ENCODE measurements around the gene CKS2.
"Not testable (repeated sequence)": the region's sequence is repeated elsewhere in the genome, so short reads cannot be mapped to it uniquely, and the experiment has no call there.

CKS2 gene

DNA sequence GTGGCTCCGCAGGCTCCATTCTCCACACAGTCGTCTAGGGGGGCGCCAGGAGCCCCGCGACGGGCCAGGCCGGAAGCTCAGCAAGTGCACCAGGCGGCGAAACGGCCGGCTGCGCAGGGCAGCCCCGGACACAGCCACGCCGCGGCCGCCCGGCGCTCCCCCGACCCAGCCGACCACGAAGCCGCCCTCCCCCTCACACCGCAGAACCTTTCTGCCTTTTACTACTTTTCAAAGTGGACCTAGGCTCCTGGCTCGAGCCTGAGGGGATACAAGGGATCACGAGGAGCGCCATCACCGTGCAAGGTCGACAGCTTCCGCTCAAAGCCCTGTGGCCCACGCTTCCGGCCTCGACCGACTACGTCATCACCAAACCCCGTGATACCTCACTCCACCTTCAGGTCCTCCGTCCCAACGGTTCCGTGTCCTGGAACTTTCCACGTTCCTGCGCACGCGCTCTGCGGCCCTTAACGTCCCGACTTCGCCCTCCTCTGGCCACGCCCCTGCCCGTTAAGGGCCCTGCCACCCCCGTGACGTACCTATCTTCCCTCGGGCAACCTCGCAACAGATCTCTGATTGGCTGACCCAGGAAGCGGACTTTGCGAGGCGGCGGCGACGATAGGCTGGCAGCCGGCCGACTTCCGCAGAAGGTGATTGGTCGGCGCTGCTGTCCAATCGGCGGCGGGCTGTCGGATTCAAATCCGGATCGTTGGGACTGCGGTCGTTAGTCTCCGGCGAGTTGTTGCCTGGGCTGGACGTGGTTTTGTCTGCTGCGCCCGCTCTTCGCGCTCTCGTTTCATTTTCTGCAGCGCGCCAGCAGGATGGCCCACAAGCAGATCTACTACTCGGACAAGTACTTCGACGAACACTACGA is at the start of gene CKS2:
CKS2 (plus strand) TSS at position 721 of the 871 bp plus-strand sequence; CDS start at position 819, 98 bp downstream.
- Mint-ChIP-seq H3K27me3 (no peaks in the 10 kb centered on the region), H3K36me3 (ENCODE audit: low read depth) (peaks cover 27% of the 10 kb centered on the region), H3K27ac (peak within 1 kb of the TSS; percentile 97), H3K4me3 (peak within 1 kb of the TSS; percentile 90), H3K4me1 (ENCODE audit: low read depth) (peaks cover 17% of the 10 kb centered on the region), H3K9me3 (no peaks in the 10 kb centered on the region)
- intact Hi-C loops (cut with micrococcal nuclease) = no loop called here

GRCh38 chr9:89273528-89274279 is 37.3 kb upstream of the CKS2 start:
- Mint-ChIP-seq H3K4me1 (ENCODE audit: low read depth) (no peaks in the 10 kb centered on the region), H3K27me3 (peaks cover 13% of the 10 kb centered on the region), H3K9me3 (peaks cover 41% of the 10 kb centered on the region), H3K4me3 (no peak overlapping the region), H3K27ac (no peak overlapping the region), H3K36me3 (ENCODE audit: low read depth) (no peaks in the 10 kb centered on the region)
- intact Hi-C loops (cut with micrococcal nuclease) = no loop called here

DNA sequence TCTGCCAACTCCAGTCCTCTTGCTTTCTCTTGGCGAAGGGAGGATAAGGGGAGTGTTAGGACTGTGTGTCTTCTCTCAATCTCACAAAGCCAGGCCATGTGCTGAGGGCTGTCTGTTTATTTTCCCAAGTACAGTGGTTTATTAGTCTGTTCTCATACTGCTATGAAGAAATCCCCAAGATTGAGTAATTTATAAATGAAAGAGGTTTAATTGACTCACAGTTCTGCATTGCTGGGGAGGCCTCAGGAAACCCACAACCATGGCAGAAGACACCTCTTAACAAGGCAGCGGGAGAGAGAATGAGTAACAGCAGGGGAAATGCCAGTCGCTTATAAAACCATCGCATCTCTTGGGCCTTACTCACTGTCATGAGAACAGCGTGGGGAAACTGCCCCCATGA is 36.2 kb upstream of the CKS2 start:
- Mint-ChIP-seq H3K36me3 (ENCODE audit: low read depth) (no peaks in the 10 kb centered on the region), H3K4me1 (ENCODE audit: low read depth) (no peaks in the 10 kb centered on the region), H3K4me3 (no peak overlapping the region), H3K27ac (no peak overlapping the region), H3K9me3 (peaks cover 41% of the 10 kb centered on the region), H3K27me3 (peaks cover 10% of the 10 kb centered on the region)
- intact Hi-C loops (cut with micrococcal nuclease) = no loop called here

- H3K9me3 Mint-ChIP-seq = peaks cover 41% of the 10 kb centered on the region
- H3K36me3 Mint-ChIP-seq (ENCODE audit: low read depth); intact Hi-C loops (cut with micrococcal nuclease); H3K4me3 Mint-ChIP-seq; H3K27me3 Mint-ChIP-seq; H3K27ac Mint-ChIP-seq; H3K4me1 Mint-ChIP-seq (ENCODE audit: low read depth): not testable (repeated sequence)
Observed at GRCh38 chr9:89276040-89276439, 35.0 kb upstream of the CKS2 start.

GRCh38 chr9:89277043-89277442 is 34.0 kb upstream of the CKS2 start:
- H3K27ac Mint-ChIP-seq = no peak overlapping the region
- no peaks in the 10 kb centered on the region for H3K4me1 Mint-ChIP-seq (ENCODE audit: low read depth)
- H3K9me3 Mint-ChIP-seq = peaks cover 41% of the 10 kb centered on the region
- peaks cover 4% of the 10 kb centered on the region for H3K27me3 Mint-ChIP-seq
- no peaks in the 10 kb centered on the region for H3K36me3 Mint-ChIP-seq (ENCODE audit: low read depth)
- intact Hi-C loops (cut with micrococcal nuclease) = no loop called here
- no peak overlapping the region for H3K4me3 Mint-ChIP-seq

- peaks cover 39% of the 10 kb centered on the region for H3K9me3 Mint-ChIP-seq
- no peak overlapping the region for H3K4me3 Mint-ChIP-seq
- H3K27ac Mint-ChIP-seq = no peak overlapping the region
- H3K36me3 Mint-ChIP-seq (ENCODE audit: low read depth) = no peaks in the 10 kb centered on the region
- H3K27me3 Mint-ChIP-seq = peaks cover 6% of the 10 kb centered on the region
- H3K4me1 Mint-ChIP-seq (ENCODE audit: low read depth) = no peaks in the 10 kb centered on the region
- intact Hi-C loops (cut with micrococcal nuclease) = no loop called here
Observed at GRCh38 chr9:89277454-89277853, 33.5 kb upstream of the CKS2 start.

DNA sequence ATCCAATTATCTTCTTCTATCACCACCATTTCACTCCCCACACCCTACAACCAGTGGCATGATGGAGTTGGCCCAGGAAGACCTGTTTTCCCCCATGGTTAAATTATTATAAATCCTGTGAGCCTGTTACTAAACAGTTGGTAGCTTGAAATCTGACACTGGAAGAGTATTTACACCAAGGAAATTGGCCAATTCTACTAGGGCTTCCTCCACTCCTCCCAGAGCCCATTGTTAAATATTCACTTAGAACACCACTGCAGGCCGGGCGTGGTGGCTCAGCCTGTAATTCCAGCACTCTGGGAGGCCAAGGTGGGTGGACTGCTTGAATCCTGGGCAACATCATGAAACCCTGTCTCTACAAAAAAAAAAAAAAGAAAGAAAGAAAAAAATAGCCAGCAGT is 32.4 kb upstream of the CKS2 start:
- Mint-ChIP-seq H3K4me1 (ENCODE audit: low read depth) (no peaks in the 10 kb centered on the region), H3K36me3 (ENCODE audit: low read depth) (no peaks in the 10 kb centered on the region), H3K27ac (no peak overlapping the region), H3K4me3 (no peak overlapping the region), H3K27me3 (peaks cover 6% of the 10 kb centered on the region), H3K9me3 (peaks cover 28% of the 10 kb centered on the region)
- intact Hi-C loops (cut with micrococcal nuclease) = loop anchor here (2.0 kb wide), 1 partner anchor 684 kb away; no protein-coding TSS in a partner anchor

- intact Hi-C loops (cut with micrococcal nuclease) = loop anchor here (2.0 kb wide), 1 partner anchor 684 kb away; no protein-coding TSS in a partner anchor
- Mint-ChIP-seq H3K9me3 (peaks cover 22% of the 10 kb centered on the region), H3K4me3 (no peak overlapping the region), H3K4me1 (ENCODE audit: low read depth) (no peaks in the 10 kb centered on the region), H3K36me3 (ENCODE audit: low read depth) (no peaks in the 10 kb centered on the region), H3K27ac (no peak overlapping the region), H3K27me3 (peaks cover 6% of the 10 kb centered on the region)
Observed at GRCh38 chr9:89278997-89279739, 31.8 kb upstream of the CKS2 start.

DNA sequence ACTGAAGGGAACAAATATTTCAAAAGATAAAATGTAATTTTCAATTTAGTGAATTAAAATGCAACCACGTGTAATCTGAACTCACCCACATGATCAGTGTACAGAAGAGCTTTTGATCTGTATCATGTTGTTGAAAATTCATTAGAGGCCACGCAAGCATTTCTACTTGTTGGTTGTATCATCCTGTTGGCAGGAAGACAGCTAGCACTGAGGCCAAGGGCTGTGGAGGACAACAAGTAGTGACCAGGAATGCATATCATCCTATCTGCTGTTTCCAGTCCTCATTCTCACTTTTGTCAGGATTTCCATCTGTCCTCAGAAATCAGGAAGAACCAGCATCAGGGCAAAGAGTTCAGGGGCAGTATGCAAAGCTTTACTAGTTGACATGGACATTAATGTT is 29.9 kb upstream of the CKS2 start:
- no peaks in the 10 kb centered on the region for H3K36me3 Mint-ChIP-seq (ENCODE audit: low read depth)
- H3K27me3 Mint-ChIP-seq = peaks cover 6% of the 10 kb centered on the region
- intact Hi-C loops (cut with micrococcal nuclease) = no loop called here
- peaks cover 3% of the 10 kb centered on the region for H3K9me3 Mint-ChIP-seq
- no peak overlapping the region for H3K27ac Mint-ChIP-seq
- no peaks in the 10 kb centered on the region for H3K4me1 Mint-ChIP-seq (ENCODE audit: low read depth)
- H3K4me3 Mint-ChIP-seq = no peak overlapping the region

GRCh38 chr9:89282248-89282968 is 28.6 kb upstream of the CKS2 start:
- H3K27me3 Mint-ChIP-seq; H3K9me3 Mint-ChIP-seq; intact Hi-C loops (cut with micrococcal nuclease); H3K4me1 Mint-ChIP-seq (ENCODE audit: low read depth); H3K36me3 Mint-ChIP-seq (ENCODE audit: low read depth); H3K27ac Mint-ChIP-seq: not testable (repeated sequence)
- H3K4me3 Mint-ChIP-seq = peak overlapping the region; percentile 51

DNA sequence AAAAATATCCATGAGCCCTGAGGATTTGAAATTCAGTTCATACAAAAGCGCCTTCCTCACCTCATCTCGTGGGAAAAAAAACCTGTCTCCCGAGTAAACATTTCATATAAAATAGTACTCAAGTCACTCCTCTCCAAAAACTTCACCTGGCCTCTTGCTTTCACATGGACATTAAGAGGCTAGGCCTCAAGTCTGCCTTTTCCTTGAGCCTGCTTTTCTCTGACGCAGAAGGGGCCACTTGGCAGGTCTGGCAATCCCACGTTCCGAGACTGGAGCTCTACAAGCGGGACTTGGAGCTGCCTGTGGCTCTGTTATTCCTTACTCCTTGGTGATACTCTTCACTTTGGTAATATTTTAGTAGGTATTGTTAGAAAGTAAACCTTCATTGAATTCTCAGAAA is 26.9 kb upstream of the CKS2 start:
- Mint-ChIP-seq H3K4me1 (ENCODE audit: low read depth) (no peaks in the 10 kb centered on the region), H3K9me3 (no peaks in the 10 kb centered on the region), H3K4me3 (no peak overlapping the region), H3K27ac (no peak overlapping the region), H3K36me3 (ENCODE audit: low read depth) (no peaks in the 10 kb centered on the region), H3K27me3 (peaks cover 6% of the 10 kb centered on the region)
- intact Hi-C loops (cut with micrococcal nuclease) = no loop called here

DNA sequence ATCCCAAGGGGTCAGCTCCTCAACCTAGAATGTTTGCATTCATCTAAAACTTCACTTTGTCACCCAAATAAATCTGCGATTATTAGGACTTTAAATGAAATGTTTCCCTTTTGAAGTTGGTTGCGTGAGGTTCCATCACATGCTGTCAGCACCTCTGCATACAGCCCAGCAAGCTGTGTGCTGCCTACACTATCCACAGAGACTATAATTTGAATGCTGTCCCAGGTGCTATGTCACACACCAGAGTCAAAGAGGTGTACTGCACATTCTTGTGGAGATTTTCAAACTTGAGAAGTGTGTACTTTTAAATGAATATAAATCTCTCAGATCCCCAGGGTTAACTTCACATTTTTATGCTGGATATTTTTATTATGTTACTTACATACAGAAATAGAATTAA is 19.3 kb upstream of the CKS2 start:
- H3K36me3 Mint-ChIP-seq (ENCODE audit: low read depth) = no peaks in the 10 kb centered on the region
- H3K27me3 Mint-ChIP-seq = peaks cover 5% of the 10 kb centered on the region
- intact Hi-C loops (cut with micrococcal nuclease) = no loop called here
- no peak overlapping the region for H3K4me3 Mint-ChIP-seq
- no peaks in the 10 kb centered on the region for H3K4me1 Mint-ChIP-seq (ENCODE audit: low read depth)
- peaks cover 8% of the 10 kb centered on the region for H3K9me3 Mint-ChIP-seq
- H3K27ac Mint-ChIP-seq = no peak overlapping the region

GRCh38 chr9:89293014-89293413 is 18.0 kb upstream of the CKS2 start:
- Mint-ChIP-seq H3K4me1 (ENCODE audit: low read depth) (no peaks in the 10 kb centered on the region), H3K27ac (no peak overlapping the region), H3K27me3 (peaks cover 5% of the 10 kb centered on the region), H3K36me3 (ENCODE audit: low read depth) (no peaks in the 10 kb centered on the region), H3K9me3 (peaks cover 8% of the 10 kb centered on the region), H3K4me3 (no peak overlapping the region)
- intact Hi-C loops (cut with micrococcal nuclease) = no loop called here
